H1 (cell line): ENCODE measurements around the gene GAMT. TPM values are rescaled to one million over a fixed set of nuclear protein-coding genes. Genes with fewer than 3 reads are reported as not detected.
A peak's percentile ranks its signal among the peaks of the same experiment; 100 is the strongest.

Source experiments
- CTCF ChIA-PET: fragments of 300-600 bp; sonication (Branson Sonifier 250); formaldehyde crosslinking; loops from one replicate; lab custom pipeline; 2021; ENCODE audit not compliant: partially characterized antibody; lab: Charles Lee
- POLR2A ChIA-PET: fragments of 300-600 bp; sonication (Branson Sonifier 250); formaldehyde crosslinking; loops from one replicate; lab custom pipeline; 2021; ENCODE audit warnings: inconsistent platforms; ENCODE audit not compliant: partially characterized antibody; lab: Charles Lee
- DNase-seq, 2 experiments: peaks; one replicate each; pipeline versions ENCODE4 v3.0.0 to v3.0.0-alpha.2; 2010 to 2022; ENCODE audit warnings: low spot score in 2 of 2, low read depth in 1 of 2, mixed read lengths in 1 of 2
- FAIRE-seq: peaks from 2 replicates; lab custom pipeline; 2011; peaks lifted over from hg19 to GRCh38; lab: Jason Lieb, UNC
- H2AFZ ChIP-seq: 2 replicates; pipeline ENCODE4 v1.8.1; 2012; ENCODE audit warnings: low read length, inconsistent platforms
- H2AK5ac ChIP-seq: 2 replicates; pipeline ENCODE4 v1.6.1; 2013; ENCODE audit warnings: low read depth, low read length
- H2BK120ac ChIP-seq: replicated peaks from 2 replicates; pipeline ENCODE3; 2013; ENCODE audit warnings: low read depth, low read length, inconsistent platforms
- H2BK12ac ChIP-seq: 2 replicates; pipeline ENCODE4 v1.6.1; 2013; ENCODE audit warnings: low read depth, low read length
- H2BK15ac ChIP-seq: 2 replicates; pipeline ENCODE4 v1.6.1; 2013; ENCODE audit warnings: low read length
- H2BK20ac ChIP-seq: 2 replicates; pipeline ENCODE4 v1.6.1; 2013; ENCODE audit warnings: low read length
- H2BK5ac ChIP-seq: 2 replicates; pipeline ENCODE4 v1.6.1; 2013; ENCODE audit warnings: low read depth, low read length
- H3K14ac ChIP-seq: 2 replicates; pipeline ENCODE4 v1.6.1; 2013; ENCODE audit warnings: inconsistent platforms; ENCODE audit not compliant: insufficient read length
- H3K18ac ChIP-seq: 2 replicates; pipeline ENCODE4 v1.6.1; 2013; ENCODE audit warnings: low read length; ENCODE audit errors: extremely low read depth
- H3K23ac ChIP-seq: 2 replicates; pipeline ENCODE4 v1.6.1; 2013; ENCODE audit warnings: inconsistent platforms; ENCODE audit not compliant: insufficient read length
- H3K23me2 ChIP-seq: 2 replicates; pipeline ENCODE4 v1.6.1; 2013; ENCODE audit warnings: low read depth, low read length
- H3K27ac ChIP-seq: 2 replicates; pipeline ENCODE4 v1.6.1; 2011; ENCODE audit warnings: low read depth, low read length, inconsistent platforms
- H3K27me3 ChIP-seq, 4 experiments: replicated peaks in 1 of 4; 1 replicate in 1 of 4; 2 replicates in 3 of 4; pipeline versions ENCODE4 v1.6.1 to v1.8.1; 2011 to 2013; ENCODE audit warnings: low read length in 3 of 4, mild to moderate bottlenecking in 3 of 4, inconsistent platforms in 2 of 4, mixed read lengths in 2 of 4, moderate library complexity in 1 of 4; ENCODE audit not compliant: control insufficient read depth in 3 of 4, insufficient read depth in 3 of 4; ENCODE audit errors: extremely low read depth in 1 of 4
- H3K36me3 ChIP-seq, 4 experiments: 2 replicates each; pipeline versions ENCODE4 v1.6.1 to v1.8.1; 2011 to 2013; ENCODE audit warnings: mild to moderate bottlenecking in 4 of 4, low read length in 3 of 4, moderate library complexity in 2 of 4, control low read depth in 1 of 4, inconsistent platforms in 1 of 4; ENCODE audit not compliant: insufficient read depth in 4 of 4, control insufficient read depth in 2 of 4
- H3K4ac ChIP-seq: replicated peaks from 2 replicates; pipeline ENCODE3; 2013; ENCODE audit warnings: low read length, low read depth, mixed read lengths, inconsistent platforms; ENCODE audit not compliant: insufficient read length
- H3K4me1 ChIP-seq, 4 experiments: replicated peaks in 1 of 4; 1 replicate in 1 of 4; 2 replicates in 3 of 4; pipeline versions ENCODE4 v1.6.1 to v1.8.1; 2011 to 2013; ENCODE audit warnings: low read length in 3 of 4, inconsistent platforms in 2 of 4, mixed read lengths in 1 of 4; ENCODE audit not compliant: insufficient read depth in 4 of 4, control insufficient read depth in 3 of 4
- H3K4me2 ChIP-seq, 2 experiments: 2 replicates each; pipeline versions ENCODE4 v1.6.1 to v1.8.1; 2011 to 2013; ENCODE audit warnings: low read depth in 2 of 2, low read length in 2 of 2, control low read depth in 1 of 2, inconsistent platforms in 1 of 2, mild to moderate bottlenecking in 1 of 2; ENCODE audit not compliant: insufficient read depth in 1 of 2
- H3K4me3 ChIP-seq, 4 experiments: fragments of 200-600, 300-600 bp in 1 of 4; sonication (generic), shearing (Covaris generic), sonication (Bioruptor Twin) in 1 of 4; 2 replicates each; pipeline versions ENCODE4 v1.5.1 to v1.8.1; 2011 to 2016; ENCODE audit warnings: low read length in 4 of 4, low read depth in 3 of 4, control low read depth in 2 of 4, inconsistent platforms in 2 of 4, mild to moderate bottlenecking in 2 of 4, mixed read lengths in 1 of 4, moderate library complexity in 1 of 4; ENCODE audit not compliant: insufficient read depth in 2 of 4; ENCODE audit errors: extremely low read depth in 1 of 4
- H3K56ac ChIP-seq: replicated peaks from 2 replicates; pipeline ENCODE3; 2013; ENCODE audit warnings: low read depth, mild to moderate bottlenecking, mixed read lengths, low read length, inconsistent platforms; ENCODE audit not compliant: insufficient read length
- H3K79me1 ChIP-seq: 2 replicates; pipeline ENCODE4 v1.6.1; 2013; ENCODE audit warnings: low read depth, low read length, control low read depth
- H3K79me2 ChIP-seq, 2 experiments: 2 replicates each; pipeline versions ENCODE4 v1.6.1 to v1.8.1; 2012 to 2013; ENCODE audit warnings: low read length in 2 of 2, mild to moderate bottlenecking in 2 of 2, inconsistent platforms in 1 of 2; ENCODE audit not compliant: insufficient read depth in 2 of 2, control insufficient read depth in 1 of 2
- H3K9ac ChIP-seq, 4 experiments: replicated peaks in 1 of 4; 1 replicate in 1 of 4; 2 replicates in 3 of 4; pipeline versions ENCODE4 v1.6.1 to v1.8.1; 2011 to 2013; ENCODE audit warnings: low read depth in 3 of 4, low read length in 3 of 4, control low read depth in 2 of 4, mild to moderate bottlenecking in 2 of 4, moderate library complexity in 2 of 4, inconsistent platforms in 1 of 4; ENCODE audit errors: extremely low read depth in 1 of 4
- H3K9me3 ChIP-seq, 2 experiments: 2 replicates each; pipeline versions ENCODE4 v1.6.1 to v1.8.1; 2012 to 2013; ENCODE audit warnings: mild to moderate bottlenecking in 2 of 2, moderate library complexity in 2 of 2, control low read depth in 1 of 2, inconsistent platforms in 1 of 2, low read depth in 1 of 2, low read length in 1 of 2, mixed read lengths in 1 of 2; ENCODE audit not compliant: insufficient read depth in 2 of 2
- H4K20me1 ChIP-seq, 2 experiments: replicated peaks in 1 of 2; 2 replicates each; pipeline versions ENCODE3 to v1.8.1; 2011 to 2013; ENCODE audit warnings: inconsistent platforms in 2 of 2, low read length in 2 of 2, mild to moderate bottlenecking in 1 of 2; ENCODE audit not compliant: insufficient read depth in 2 of 2, control insufficient read depth in 1 of 2
- H4K5ac ChIP-seq: 2 replicates; pipeline ENCODE4 v1.6.1; 2013; ENCODE audit warnings: low read length, low read depth, mixed read lengths, inconsistent platforms; ENCODE audit not compliant: insufficient read length
- H4K8ac ChIP-seq: 2 replicates; pipeline ENCODE4 v1.8.0; 2013; ENCODE audit warnings: mild to moderate bottlenecking, moderate library complexity, low read length, inconsistent platforms; ENCODE audit not compliant: insufficient read depth; ENCODE audit errors: extremely low read depth
- H4K91ac ChIP-seq: replicated peaks from 2 replicates; pipeline ENCODE3; 2013; ENCODE audit warnings: low read length, mixed read lengths, inconsistent platforms; ENCODE audit not compliant: insufficient read length
- BACH1 ChIP-seq: IDR thresholded peaks from 2 replicates; pipeline ENCODE4 v1.6.1; 2012; ENCODE audit warnings: low read length, improper control_type of control experiment
- BRCA1 ChIP-seq: IDR thresholded peaks from 2 replicates; pipeline ENCODE4 v1.6.1; 2012; ENCODE audit warnings: low read depth, low read length, improper control_type of control experiment
- CBX5 ChIP-seq: fragments of 300-800, 300-1000 bp; sonication (generic); IDR thresholded peaks from 2 replicates; pipeline ENCODE4 v1.7.1; 2016; ENCODE audit warnings: antibody characterized with exemption, low read length, low read depth
- CBX8 ChIP-seq: fragments of 300-800, 300-1000 bp; sonication (generic); IDR thresholded peaks from 2 replicates; pipeline ENCODE4 v1.7.1; 2016; ENCODE audit warnings: low read depth, low read length, borderline replicate concordance
- EZH2 ChIP-seq: fragments of 200-600 bp; sonication (generic); IDR thresholded peaks from 2 replicates; pipeline ENCODE4 v1.7.1; 2012; ENCODE audit warnings: low read depth, mild to moderate bottlenecking, moderate library complexity, low read length, inconsistent platforms; ENCODE audit not compliant: severe bottlenecking
- FOSL1 ChIP-seq: IDR thresholded peaks from 2 replicates; pipeline ENCODE4 v1.6.1; 2011; ENCODE audit warnings: mild to moderate bottlenecking, low read depth, low read length, moderate library complexity; ENCODE audit not compliant: insufficient read depth
- GABPA ChIP-seq: IDR thresholded peaks from 2 replicates; pipeline ENCODE4 v1.6.1; 2011; ENCODE audit warnings: mild to moderate bottlenecking, low read length, moderate library complexity, borderline replicate concordance; ENCODE audit not compliant: insufficient read depth
- HDAC6 ChIP-seq: IDR thresholded peaks from one replicate; pipeline ENCODE4 v1.7.1; 2012; ENCODE audit warnings: low read depth, mild to moderate bottlenecking, inconsistent platforms, low read length, moderate library complexity
- JUN ChIP-seq: IDR thresholded peaks from 2 replicates; pipeline ENCODE4 v1.6.1; 2011; ENCODE audit warnings: low read depth, mild to moderate bottlenecking, improper control_type of control experiment, low read length
- NANOG ChIP-seq: IDR thresholded peaks from 2 replicates; pipeline ENCODE4 v1.6.1; 2011; ENCODE audit warnings: low read length, low read depth, mild to moderate bottlenecking, inconsistent platforms; ENCODE audit not compliant: insufficient read depth, poor library complexity, severe bottlenecking
- SAP30 ChIP-seq: fragments of 300-600 bp; sonication (generic); IDR thresholded peaks from 2 replicates; pipeline ENCODE4 v1.7.1; 2012; ENCODE audit warnings: low read length, moderate library complexity, mild to moderate bottlenecking, inconsistent platforms; ENCODE audit not compliant: insufficient read depth, insufficient replicate concordance
- SP4 ChIP-seq: IDR thresholded peaks from 2 replicates; pipeline ENCODE4 v1.6.1; 2012; ENCODE audit warnings: low read length, inconsistent platforms
- TBP ChIP-seq: IDR thresholded peaks from 2 replicates; pipeline ENCODE4 v1.6.1; 2011; ENCODE audit warnings: low read depth, low read length, improper control_type of control experiment
- WGBS, 2 experiments: shearing (Covaris generic) in 1 of 2; methylation state at CpG; one replicate each; pipeline versions ENCODE4 v1.1.6 to v1.1.7; 2013 to 2015; ENCODE audit warnings: low lambda C conversion rate in 2 of 2, mixed read lengths in 2 of 2, inconsistent platforms in 1 of 2, low coverage in 1 of 2, missing lambda C conversion rate in 1 of 2; ENCODE audit not compliant: insufficient replicate concordance in 2 of 2, insufficient coverage in 1 of 2, insufficient read length in 1 of 2; ENCODE audit errors: extremely low coverage in 1 of 2, missing lambda C conversion rate in 1 of 2; 5-methylcytosine and 5-hydroxymethylcytosine counted together
- polyA plus RNA-seq, 7 experiments: library from polyadenylated mRNA; depleted of rRNA in 3 of 7; stranded (reverse) in 5 of 7; unstranded in 2 of 7; fragments of >200 nt in 5 of 7; fragments of 200-250 nt in 2 of 7; gene quantifications; 1 replicate in 5 of 7; 2 replicates in 1 of 7; 4 replicates in 1 of 7; pipeline versions ENCODE4 v1.2.1 to v1.2.3, GENCODE V29; 2011 to 2013; ENCODE audit warnings: missing spikeins in 2 of 7, mixed read lengths in 2 of 7
- total RNA-seq: library from RNA; stranded (reverse); fragmentation: NEBNext Ultra II Directional; extraction: Animal tissue kit (Norgen Biotek cat#: 25700); gene quantifications from 2 replicates; pipeline ENCODE4 v1.2.1, GENCODE V29; 2021

Gene GAMT
- total and polyA plus RNA-seq, 2 of the 8 experiments (the other 6 are each of a cell fraction or from before 2014, with no cell fraction given) = 17.2 to 35.6 TPM

GRCh38 chr19:1412323-1412923 lies 11.1 kb upstream of the GAMT start:
- peaks cover 0 to 8% (median 4%) of the 10 kb centered on the region in 4 experiments; a peak in 7 of 8 replicates for H3K36me3 ChIP-seq
- H4K5ac ChIP-seq = no peak overlapping the region
- H4K8ac ChIP-seq = no peak overlapping the region
- H3K27me3 ChIP-seq = no peaks in the 10 kb centered on the region
- ChIA-PET POLR2A (interaction anchor here (0.7 to 3.9 kb wide), 19 partner anchors 9 to 143 kb away, joined by 3 to 24 read pairs (median 4); partner anchors contain the start of gene CIRBP), CTCF (interaction anchor here (1.1 to 2.8 kb wide), 5 partner anchors 9 to 33 kb away, joined by 3 to 8 read pairs (median 3); partner anchors contain the start of gene NDUFS7)
- H2BK20ac ChIP-seq = no peak overlapping the region
- DNase-seq = no peak
- peaks cover 23% of the 10 kb centered on the region for H3K79me1 ChIP-seq
- no peak overlapping the region for H2BK15ac ChIP-seq
- no peak overlapping the region for H2BK12ac ChIP-seq
- no peak overlapping the region for H3K27ac ChIP-seq
- H3K14ac ChIP-seq = no peak overlapping the region
- peaks cover 70 to 76% of the 10 kb centered on the region in 2 experiments for H4K20me1 ChIP-seq
- H3K4me1 ChIP-seq = peaks cover 8 to 40% (median 34%) of the 10 kb centered on the region in 4 experiments
- H3K23ac ChIP-seq = no peak overlapping the region
- H2AFZ ChIP-seq = no peak overlapping the region
- H2BK120ac ChIP-seq = no peak overlapping the region
- H2AK5ac ChIP-seq = no peak overlapping the region
- H3K9ac ChIP-seq = no peak overlapping the region
- no peak overlapping the region for H4K91ac ChIP-seq
- H3K4me2 ChIP-seq = no peak overlapping the region
- peak overlapping the region; percentile 52; the same call in 1 of the 2 replicates for H2BK5ac ChIP-seq
- H3K4ac ChIP-seq = no peak overlapping the region
- no peak overlapping the region for H3K18ac ChIP-seq
- peaks cover 12% of the 10 kb centered on the region; the same call in 1 of the 2 replicates for H3K23me2 ChIP-seq
- WGBS, 2 experiments = 95% methylated on average over 20 of the region's 21 CpGs; no CpG with 5 or more reads in 1 of the 2 experiments
- FAIRE-seq = no peak
- no peaks in the 10 kb centered on the region for H3K9me3 ChIP-seq
- H3K56ac ChIP-seq = no peak overlapping the region
- no peak overlapping the region for H3K4me3 ChIP-seq
- peaks cover 73 to 96% of the 10 kb centered on the region in 2 experiments for H3K79me2 ChIP-seq
- no peak for TF ChIP-seq SAP30
- no peak for TF ChIP-seq CBX8
- TF ChIP-seq HDAC6 = no peak
- TF ChIP-seq FOSL1 = no peak
- no peak for TF ChIP-seq NANOG
- TF ChIP-seq BRCA1 = no peak
- TF ChIP-seq SP4 = no peak
- TF ChIP-seq GABPA = no peak
- TF ChIP-seq EZH2 = no peak
- no peak for TF ChIP-seq CBX5
- TF ChIP-seq TBP = no peak
- no peak for TF ChIP-seq BACH1
- no peak for TF ChIP-seq JUN
